ENCODE data around the gene DUT.

DUT gene

GRCh38 chr15:48331796-48332641, 790 bp downstream of the DUT start:
- DNase-seq = peak; percentile 29

- no peak for DNase-seq
Observed at GRCh38 chr15:48332642-48333034, 1.4 kb downstream of the DUT start.

DNA sequence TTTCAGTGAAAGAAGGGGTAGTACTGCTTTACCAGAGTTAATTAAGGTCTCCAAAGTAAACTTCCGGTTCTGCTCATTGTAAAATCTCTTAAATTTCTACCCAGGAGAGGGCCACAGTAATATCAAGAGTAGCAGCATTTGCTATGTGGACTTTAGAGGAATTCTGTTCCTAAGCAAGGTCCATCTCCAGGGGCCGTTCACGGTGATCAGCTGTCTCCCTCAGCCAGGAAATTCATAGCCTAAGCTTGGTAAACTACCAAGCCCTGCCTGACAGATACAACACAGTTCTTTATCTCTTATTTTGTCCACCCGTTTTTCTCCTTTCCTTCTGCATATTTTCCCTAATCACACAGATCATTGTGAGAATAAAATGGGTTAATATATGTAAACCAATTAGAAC, 2.3 kb downstream of the DUT start:
- DNase-seq = no peak

DNA sequence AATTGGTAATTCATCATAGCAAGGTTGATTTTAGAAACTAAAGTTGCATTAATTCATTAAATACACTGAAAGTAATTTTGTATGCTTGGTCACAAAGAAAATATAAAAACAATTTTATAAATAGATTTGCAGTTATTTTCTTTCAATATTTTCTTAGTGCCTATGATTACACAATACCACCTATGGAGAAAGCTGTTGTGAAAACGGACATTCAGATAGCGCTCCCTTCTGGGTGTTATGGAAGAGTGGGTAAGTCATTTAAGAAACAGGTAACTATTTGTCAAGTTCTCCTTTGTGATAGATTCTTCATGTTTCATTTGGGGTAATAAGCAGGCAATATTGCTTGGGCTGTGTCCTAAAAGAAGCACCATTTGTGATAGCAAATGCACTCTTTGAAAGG, 3.0 kb downstream of the DUT start:
- no peak for DNase-seq

DNA sequence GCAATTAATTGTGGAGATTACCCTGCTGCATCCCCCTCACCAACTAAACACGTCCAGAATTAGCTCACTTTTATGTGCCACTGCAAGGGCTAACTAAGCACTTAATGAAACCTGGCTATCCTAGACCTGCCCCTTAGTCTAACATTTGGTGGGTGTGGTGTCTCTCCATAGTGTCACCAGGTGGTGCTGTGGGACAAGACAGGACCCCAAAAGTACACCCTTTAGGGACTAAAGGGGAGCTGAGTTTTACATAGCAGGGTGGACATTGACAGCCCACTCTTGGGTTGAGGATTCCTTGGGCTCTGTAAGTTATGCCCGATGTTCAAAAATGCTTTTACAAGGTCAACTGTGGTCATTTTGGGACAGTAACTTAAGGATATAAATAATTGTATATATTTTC, 5.7 kb downstream of the DUT start:
- no peak for DNase-seq

DNA sequence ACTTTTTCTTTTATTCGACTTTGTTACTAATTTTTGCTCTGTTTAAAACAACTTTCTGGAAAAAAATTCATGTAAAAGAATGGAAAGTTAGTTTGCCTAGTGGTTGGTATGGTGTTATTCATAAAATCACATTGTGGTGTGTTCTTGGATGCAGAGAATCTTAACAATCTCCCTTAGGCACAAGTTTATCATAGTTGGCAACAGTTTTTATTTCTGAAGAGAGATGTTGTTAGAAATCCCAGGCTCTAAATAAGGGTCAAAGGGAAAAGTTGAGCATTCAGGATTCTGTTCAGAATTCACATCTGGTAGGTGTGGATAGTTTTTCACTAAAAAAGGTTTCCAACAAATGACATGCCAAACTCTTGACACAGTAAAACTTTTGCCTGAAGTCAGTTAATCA, 6.4 kb downstream of the DUT start:
- DNase-seq = no peak

GRCh38 chr15:48340111-48340510, 8.9 kb downstream of the DUT start:
- DNase-seq = no peak

DNA sequence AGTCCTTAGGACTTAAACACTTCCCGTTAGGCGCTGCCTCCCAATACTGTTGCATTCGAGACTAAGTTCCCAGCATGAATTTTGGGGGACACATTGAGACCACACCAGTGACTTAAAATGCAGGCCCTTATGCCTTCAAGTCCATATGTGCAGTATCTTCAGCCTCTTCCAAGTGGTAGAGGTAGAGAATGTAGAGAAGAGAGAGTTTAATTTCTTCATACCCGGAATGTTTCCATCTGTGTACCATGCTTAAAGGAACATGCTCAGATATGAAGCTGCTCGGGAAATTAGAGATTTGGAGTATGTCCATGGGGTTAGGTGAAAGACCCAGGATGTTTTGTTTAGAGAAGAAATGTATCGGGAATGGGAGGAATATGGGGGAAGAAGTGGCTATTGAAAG, 12.6 kb downstream of the DUT start:
- no peak for DNase-seq

DNA sequence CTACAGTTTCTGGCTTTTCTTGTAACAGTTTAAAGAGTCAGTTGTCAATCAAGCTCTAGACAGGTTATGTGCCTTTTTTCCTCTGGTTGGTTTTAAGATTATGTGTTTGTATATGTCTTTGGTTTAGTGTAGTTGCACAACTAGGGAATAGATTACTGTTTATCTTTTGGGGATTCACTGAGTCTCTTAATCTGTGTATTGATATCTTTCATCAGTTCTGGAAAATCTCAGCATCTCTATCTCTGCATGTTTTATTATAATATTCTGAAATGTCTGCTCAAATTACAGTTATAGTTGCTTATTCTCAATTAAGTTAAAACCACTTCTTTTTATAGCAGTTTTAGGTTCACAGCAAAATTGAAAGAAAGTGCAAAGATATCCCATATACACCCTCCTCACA, 14.3 kb downstream of the DUT start:
- DNase-seq = no peak

GRCh38 chr15:48352474-48353072, 21.3 kb downstream of the DUT start:
- DNase-seq = peak; percentile 27

GRCh38 chr15:48354694-48355303, 23.6 kb downstream of the DUT start:
- DNase-seq = no peak

DNA sequence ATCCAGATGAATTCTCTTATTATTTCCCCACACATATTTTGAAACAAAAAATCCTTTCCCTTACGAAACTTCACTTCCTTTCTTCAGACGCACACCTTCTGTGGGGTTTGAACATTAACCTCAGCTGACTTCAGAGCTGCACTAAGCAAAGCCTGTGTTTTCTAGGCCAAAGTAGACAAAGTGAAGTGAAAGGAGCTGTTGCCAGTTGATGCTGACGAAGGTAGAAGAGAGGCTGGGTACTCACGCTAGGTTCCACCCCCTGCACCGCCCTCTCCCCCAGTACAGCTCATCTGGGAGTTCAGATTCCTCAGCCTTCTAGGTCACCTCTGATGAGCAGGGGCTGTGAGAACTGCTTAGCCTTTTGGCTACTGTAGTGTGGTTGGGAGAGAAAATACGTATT, 24.1 kb downstream of the DUT start:
- no peak for DNase-seq

GRCh38 chr15:48358229-48359152, 27.3 kb downstream of the DUT start:
- peak; percentile 2 for DNase-seq

- DNase-seq = no peak
Observed at GRCh38 chr15:48360841-48361240, 29.6 kb downstream of the DUT start.

DNA sequence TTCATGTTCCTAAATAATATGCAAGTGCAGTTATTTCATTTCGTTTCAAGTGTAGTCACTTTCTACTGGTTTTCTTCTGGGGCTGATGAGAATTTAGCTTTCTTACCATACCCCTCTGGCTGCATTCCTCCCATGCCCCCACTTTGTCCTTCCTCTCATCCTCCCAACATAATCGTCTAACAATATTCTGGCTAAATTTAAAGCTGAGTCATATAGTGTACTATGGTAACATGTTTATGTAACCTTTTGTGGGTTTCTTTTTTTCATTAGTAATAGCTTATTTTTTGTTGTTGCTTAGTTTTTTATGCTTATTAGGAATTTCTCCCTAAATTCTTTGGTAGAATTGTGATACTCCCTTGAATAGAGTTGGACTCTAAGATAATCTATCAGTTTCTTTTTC, 30.5 kb downstream of the DUT start:
- DNase-seq = no peak

- DNase-seq = no peak
Observed at GRCh38 chr15:48363474-48363873, 32.2 kb downstream of the DUT start.

DNA sequence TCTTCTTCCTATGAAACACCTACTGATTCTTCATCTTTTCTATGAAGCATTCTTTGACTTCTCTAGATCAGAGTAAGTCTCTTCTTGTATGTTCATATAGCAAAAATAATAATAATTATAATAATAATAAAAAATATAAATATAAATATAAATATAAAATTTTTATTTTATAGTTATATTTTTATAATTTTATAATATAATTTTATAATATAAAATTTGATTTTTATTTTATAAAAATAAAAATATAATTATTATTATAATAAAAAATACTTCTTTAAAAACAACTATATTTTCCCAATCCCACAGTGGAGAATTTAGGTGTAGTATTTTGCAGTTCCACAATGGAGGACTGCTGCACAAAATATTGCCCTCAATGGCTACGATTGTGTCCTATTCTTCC, 34.3 kb downstream of the DUT start:
- no peak for DNase-seq

DNA sequence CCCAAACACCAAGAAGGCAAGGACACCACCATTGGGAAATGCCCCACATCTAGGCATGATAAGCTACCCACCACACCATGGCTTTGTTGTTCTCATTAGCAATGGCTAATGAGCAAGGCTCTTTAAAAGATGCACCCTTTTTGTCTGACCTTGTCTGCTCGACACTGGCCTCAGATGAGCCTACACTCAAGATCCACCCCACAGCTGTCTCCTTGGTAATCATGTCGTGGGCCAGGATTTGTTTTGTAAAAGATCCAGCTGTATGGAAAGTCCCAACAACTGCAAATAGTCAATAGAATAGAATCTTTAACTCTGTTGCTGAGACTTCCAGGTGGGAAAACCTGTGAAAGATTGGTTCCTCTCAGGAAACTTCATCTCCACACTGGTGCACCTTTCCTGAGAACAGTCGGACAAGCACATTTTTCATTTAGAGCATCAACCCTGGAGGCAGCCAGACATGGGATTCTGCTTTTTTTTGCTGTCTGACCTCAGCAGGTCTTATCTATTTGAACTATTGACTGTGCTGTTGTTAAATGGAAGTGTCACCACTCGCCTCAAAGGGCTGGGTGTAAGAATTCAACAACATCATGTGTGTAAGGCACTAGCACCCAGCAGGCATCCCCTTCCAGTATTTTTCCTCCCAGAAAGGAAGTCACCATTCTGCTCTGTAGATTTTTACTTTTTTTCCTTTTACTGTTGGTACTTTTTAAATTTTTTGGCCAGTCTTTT, 35.5 kb downstream of the DUT start:
- DNase-seq = no peak

GRCh38 chr15:48367483-48367882, 36.3 kb downstream of the DUT start:
- no peak for DNase-seq

DNA sequence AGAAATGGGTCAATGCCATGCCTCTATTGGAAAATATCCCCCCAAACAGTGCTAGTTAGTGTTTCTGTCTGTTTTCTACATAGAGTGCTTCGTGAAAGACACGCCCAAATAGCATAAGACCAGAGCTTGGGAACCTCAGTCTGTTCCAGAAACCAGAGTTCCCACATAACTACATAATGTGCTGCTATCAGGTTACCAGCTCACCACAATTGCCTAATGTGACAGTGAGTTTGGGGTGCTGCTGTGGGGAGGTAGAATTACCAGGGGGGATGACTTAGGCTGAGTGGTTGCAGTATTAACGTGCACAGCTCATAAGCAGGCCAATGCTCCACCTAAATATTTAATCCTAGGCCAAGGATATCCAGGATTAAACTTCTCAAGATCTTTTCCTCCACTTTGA, 39.2 kb downstream of the DUT start:
- DNase-seq = no peak

DNA sequence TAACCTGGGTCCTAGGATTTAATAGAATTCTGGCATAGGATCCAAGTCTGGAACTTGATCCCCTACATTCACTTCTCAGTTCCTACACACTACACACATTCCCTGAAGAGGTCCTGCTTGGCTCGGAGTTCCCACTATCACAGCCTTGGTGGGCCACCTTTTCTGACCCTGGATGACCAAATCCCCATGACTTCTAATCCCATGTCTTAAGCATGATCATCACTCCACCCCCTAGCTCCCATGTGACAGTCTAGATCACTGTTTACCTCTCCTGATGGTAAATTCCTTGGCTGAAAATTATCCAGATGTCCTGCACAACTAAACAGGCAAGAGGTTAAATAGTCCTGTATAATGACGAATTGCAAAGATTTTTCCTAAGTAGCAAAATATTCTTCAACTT, 40.3 kb downstream of the DUT start:
- DNase-seq = no peak

GRCh38 chr15:48371961-48372360, 40.7 kb downstream of the DUT start:
- DNase-seq = no peak
